GM18499 (cell line): ENCODE measurements around the gene UHRF1.
"Not testable (repeated sequence)": the region's sequence is repeated elsewhere in the genome, so short reads cannot be mapped to it uniquely, and the experiment has no call there.

Source experiments
- ATAC-seq: cut with Tn5 transposase; IDR thresholded peaks from one replicate; pipeline ENCODE4 v1.9.1; 2021; ENCODE audit warnings: moderate number of reproducible peaks; ENCODE audit not compliant: insufficient read depth, unreplicated experiment

UHRF1 gene

GRCh38 chr19:4896372-4896771, 12.9 kb upstream of the UHRF1 start:
- ATAC-seq: no peak

GRCh38 chr19:4897146-4897545, 12.2 kb upstream of the UHRF1 start:
- ATAC-seq: no peak

- not testable (repeated sequence) for ATAC-seq
Observed at GRCh38 chr19:4900879-4901278, 8.4 kb upstream of the UHRF1 start.

- ATAC-seq: no peak
Observed at GRCh38 chr19:4902796-4903195, 6.5 kb upstream of the UHRF1 start, which contains the start of gene ARRDC5. ARRDC5 (minus strand) TSS chr19:4902896; CDS start chr19:4902825, 71 bp downstream.

GRCh38 chr19:4904481-4904880, 4.8 kb upstream of the UHRF1 start:
- no peak for ATAC-seq

GRCh38 chr19:4906963-4907362, 2.3 kb upstream of the UHRF1 start:
- ATAC-seq: no peak

GRCh38 chr19:4908360-4908759, 941 bp upstream of the UHRF1 start:
- ATAC-seq: no peak

GRCh38 chr19:4908781-4909155, 533 bp upstream of the UHRF1 start:
- no peak for ATAC-seq

GRCh38 chr19:4909897-4910593, 744 bp downstream of the UHRF1 start:
- no peak for ATAC-seq

- no peak for ATAC-seq
Observed at GRCh38 chr19:4910594-4911281, 1.4 kb downstream of the UHRF1 start.

GRCh38 chr19:4911314-4911713, 2.0 kb downstream of the UHRF1 start:
- no peak for ATAC-seq

GRCh38 chr19:4911786-4912672, 2.7 kb downstream of the UHRF1 start:
- ATAC-seq: no peak

- ATAC-seq: no peak
Observed at GRCh38 chr19:4913996-4914735, 4.9 kb downstream of the UHRF1 start.

- ATAC-seq: no peak
Observed at GRCh38 chr19:4914736-4915501, 5.6 kb downstream of the UHRF1 start.

- ATAC-seq: no peak
Observed at GRCh38 chr19:4916292-4917082, 7.2 kb downstream of the UHRF1 start.

GRCh38 chr19:4922530-4923275, 13.4 kb downstream of the UHRF1 start:
- ATAC-seq: no peak

- ATAC-seq: no peak
Observed at GRCh38 chr19:4923276-4923747, 14.0 kb downstream of the UHRF1 start.

- ATAC-seq: no peak
Observed at GRCh38 chr19:4929186-4929585, 19.9 kb downstream of the UHRF1 start.
